ENCODE results near the gene OR3A2.
"Not testable (repeated sequence)": the region's sequence is repeated elsewhere in the genome, so short reads cannot be mapped to it uniquely, and the experiment has no call there.

DNA sequence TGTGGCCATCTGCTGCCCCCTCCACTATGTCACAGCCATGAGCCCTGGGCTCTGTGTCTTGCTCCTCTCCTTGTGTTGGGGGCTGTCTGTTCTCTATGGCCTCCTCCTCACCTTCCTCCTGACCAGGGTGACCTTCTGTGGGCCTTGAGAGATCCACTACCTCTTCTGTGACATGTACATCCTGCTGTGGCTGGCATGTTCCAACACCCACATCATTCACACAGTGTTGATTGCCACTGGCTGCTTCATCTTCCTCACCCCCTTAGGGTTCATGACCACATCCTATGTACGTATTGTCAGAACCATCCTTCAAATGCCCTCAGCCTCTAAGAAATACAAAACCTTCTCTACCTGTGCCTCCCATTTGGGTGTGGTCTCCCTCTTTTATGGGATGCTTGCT, 145.1 kb downstream of the OR3A2 start:
- not testable (repeated sequence) for TF ChIP-seq POLR2A (IDR thresholded peaks at IDR 0.05); POLR2AphosphoS5 (IDR thresholded peaks at IDR 0.05; ENCODE audit: insufficient read depth in 1 of 2, low read depth in 1 of 2)
- TF ChIP-seq, protein P1, sequence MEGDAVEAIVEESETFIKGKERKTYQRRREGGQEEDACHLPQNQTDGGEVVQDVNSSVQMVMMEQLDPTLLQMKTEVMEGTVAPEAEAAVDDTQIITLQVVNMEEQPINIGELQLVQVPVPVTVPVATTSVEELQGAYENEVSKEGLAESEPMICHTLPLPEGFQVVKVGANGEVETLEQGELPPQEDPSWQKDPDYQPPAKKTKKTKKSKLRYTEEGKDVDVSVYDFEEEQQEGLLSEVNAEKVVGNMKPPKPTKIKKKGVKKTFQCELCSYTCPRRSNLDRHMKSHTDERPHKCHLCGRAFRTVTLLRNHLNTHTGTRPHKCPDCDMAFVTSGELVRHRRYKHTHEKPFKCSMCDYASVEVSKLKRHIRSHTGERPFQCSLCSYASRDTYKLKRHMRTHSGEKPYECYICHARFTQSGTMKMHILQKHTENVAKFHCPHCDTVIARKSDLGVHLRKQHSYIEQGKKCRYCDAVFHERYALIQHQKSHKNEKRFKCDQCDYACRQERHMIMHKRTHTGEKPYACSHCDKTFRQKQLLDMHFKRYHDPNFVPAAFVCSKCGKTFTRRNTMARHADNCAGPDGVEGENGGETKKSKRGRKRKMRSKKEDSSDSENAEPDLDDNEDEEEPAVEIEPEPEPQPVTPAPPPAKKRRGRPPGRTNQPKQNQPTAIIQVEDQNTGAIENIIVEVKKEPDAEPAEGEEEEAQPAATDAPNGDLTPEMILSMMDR (IDR thresholded peaks at IDR 0.05): not testable (repeated sequence)
